Endothelial cell (in vitro differentiated cells): ENCODE measurements around the gene PKMYT1. TPM values are rescaled to one million over a fixed set of nuclear protein-coding genes. Genes with fewer than 3 reads are reported as not detected.

ENCODE experiments used
- DNase-seq: peaks from one replicate; pipeline ENCODE4 v3.0.0; 2021; ENCODE audit warnings: low spot score
- H3K27ac Mint-ChIP-seq: one replicate; pipeline ENCODE4 v1.8.0; 2021; ENCODE audit warnings: mixed read lengths, inconsistent platforms; ENCODE audit not compliant: unreplicated experiment
- H3K27me3 Mint-ChIP-seq: one replicate; pipeline ENCODE4 v1.8.0; 2021; ENCODE audit warnings: mild to moderate bottlenecking, moderate library complexity, mixed read lengths, inconsistent platforms; ENCODE audit not compliant: unreplicated experiment
- H3K36me3 Mint-ChIP-seq: one replicate; pipeline ENCODE4 v1.8.0; 2021; ENCODE audit warnings: mild to moderate bottlenecking, low read depth, mixed read lengths, inconsistent platforms; ENCODE audit not compliant: unreplicated experiment
- H3K4me1 Mint-ChIP-seq: one replicate; pipeline ENCODE4 v1.8.0; 2021; ENCODE audit warnings: mild to moderate bottlenecking, mixed read lengths, inconsistent platforms; ENCODE audit not compliant: unreplicated experiment
- H3K4me3 Mint-ChIP-seq: one replicate; pipeline ENCODE4 v1.8.0; 2021; ENCODE audit warnings: mild to moderate bottlenecking, mixed read lengths, inconsistent platforms; ENCODE audit not compliant: unreplicated experiment
- H3K9me3 Mint-ChIP-seq: one replicate; pipeline ENCODE4 v1.8.0; 2021; ENCODE audit warnings: mixed read lengths, inconsistent platforms; ENCODE audit not compliant: unreplicated experiment
- total RNA-seq: library from RNA; stranded (reverse); fragmentation: NEBNext Ultra II Directional; extraction: Animal tissue kit (Norgen Biotek cat#: 25700); gene quantifications from one replicate; pipeline ENCODE4 v1.2.1, GENCODE V29; 2021; ENCODE audit not compliant: unreplicated experiment
- TF ChIP-seq, protein P1 (sequence below): fragments of 200-600 bp; sonication (generic); IDR thresholded peaks from one replicate; pipeline ENCODE4 v1.5.0; 2021; ENCODE audit warnings: antibody characterized with exemption; ENCODE audit not compliant: unreplicated experiment

Gene PKMYT1
- total RNA-seq, 1 donor from 2014 or later, result 12.2 TPM

DNA sequence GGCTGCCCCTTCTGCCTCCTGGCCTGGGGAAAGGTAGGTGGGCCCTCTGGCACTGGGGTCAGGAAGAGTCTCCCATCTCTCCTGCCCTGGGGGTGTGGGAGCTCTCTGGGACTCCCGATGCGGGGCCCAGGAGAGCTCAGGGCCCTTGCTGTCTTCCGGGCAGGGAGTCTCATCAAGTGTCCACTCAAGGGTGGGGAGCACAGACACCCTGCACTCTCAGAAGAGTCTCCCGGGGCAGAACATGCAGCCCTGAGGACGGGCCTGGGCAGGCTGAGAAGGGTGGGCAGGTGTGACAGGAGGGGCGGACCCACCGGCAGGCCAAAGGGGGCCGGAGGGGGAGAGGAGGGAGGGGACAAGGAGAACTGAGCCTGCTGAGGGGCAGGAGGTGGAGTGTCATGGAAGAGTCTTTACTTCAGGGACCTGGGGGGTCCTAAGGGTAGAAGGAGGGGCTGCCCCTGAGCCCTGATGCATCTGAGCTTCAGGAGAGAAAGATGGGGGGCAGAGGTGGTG, 8.4 kb upstream of the PKMYT1 start:
- H3K4me1 Mint-ChIP-seq, result no peaks in the 10 kb centered on the region

DNA sequence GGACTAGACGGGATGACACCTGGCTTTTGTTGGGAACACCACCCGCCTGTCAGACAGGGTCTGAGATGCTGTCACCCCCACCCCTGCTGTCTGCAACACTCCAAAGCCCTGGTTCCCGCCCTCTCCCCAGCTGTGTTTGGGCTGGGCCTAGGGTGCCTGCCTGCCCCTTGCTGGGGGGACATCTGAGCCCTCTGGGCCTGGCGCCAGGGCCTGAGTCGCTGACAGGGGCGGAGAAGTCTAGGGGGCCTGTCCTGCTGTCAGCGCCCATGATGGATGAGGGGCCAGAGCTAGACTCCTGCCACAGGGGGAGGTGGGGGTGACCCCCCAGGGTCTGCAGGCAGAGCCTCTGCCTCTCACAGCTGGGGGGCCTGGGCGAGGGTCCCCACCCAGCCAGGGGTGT, 7.6 kb upstream of the PKMYT1 start:
- Mint-ChIP-seq H3K36me3 (no peaks in the 10 kb centered on the region), H3K27me3 (no peaks in the 10 kb centered on the region), H3K4me3 (no peak overlapping the region), H3K9me3 (no peaks in the 10 kb centered on the region), H3K27ac (no peak overlapping the region), H3K4me1 (no peaks in the 10 kb centered on the region)
- DNase-seq, result no peak
- TF ChIP-seq, protein P1, sequence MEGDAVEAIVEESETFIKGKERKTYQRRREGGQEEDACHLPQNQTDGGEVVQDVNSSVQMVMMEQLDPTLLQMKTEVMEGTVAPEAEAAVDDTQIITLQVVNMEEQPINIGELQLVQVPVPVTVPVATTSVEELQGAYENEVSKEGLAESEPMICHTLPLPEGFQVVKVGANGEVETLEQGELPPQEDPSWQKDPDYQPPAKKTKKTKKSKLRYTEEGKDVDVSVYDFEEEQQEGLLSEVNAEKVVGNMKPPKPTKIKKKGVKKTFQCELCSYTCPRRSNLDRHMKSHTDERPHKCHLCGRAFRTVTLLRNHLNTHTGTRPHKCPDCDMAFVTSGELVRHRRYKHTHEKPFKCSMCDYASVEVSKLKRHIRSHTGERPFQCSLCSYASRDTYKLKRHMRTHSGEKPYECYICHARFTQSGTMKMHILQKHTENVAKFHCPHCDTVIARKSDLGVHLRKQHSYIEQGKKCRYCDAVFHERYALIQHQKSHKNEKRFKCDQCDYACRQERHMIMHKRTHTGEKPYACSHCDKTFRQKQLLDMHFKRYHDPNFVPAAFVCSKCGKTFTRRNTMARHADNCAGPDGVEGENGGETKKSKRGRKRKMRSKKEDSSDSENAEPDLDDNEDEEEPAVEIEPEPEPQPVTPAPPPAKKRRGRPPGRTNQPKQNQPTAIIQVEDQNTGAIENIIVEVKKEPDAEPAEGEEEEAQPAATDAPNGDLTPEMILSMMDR, result no peak

More for the DNA sequence above, 8.4 kb upstream of the PKMYT1 start:
- TF ChIP-seq, protein P1, result no peak
- no peaks in the 10 kb centered on the region for H3K36me3 Mint-ChIP-seq
- H3K27ac Mint-ChIP-seq, result no peak overlapping the region
- peaks cover 2% of the 10 kb centered on the region for H3K27me3 Mint-ChIP-seq
- DNase-seq, result no peak
- H3K4me3 Mint-ChIP-seq, result no peak overlapping the region
- no peaks in the 10 kb centered on the region for H3K9me3 Mint-ChIP-seq

DNA sequence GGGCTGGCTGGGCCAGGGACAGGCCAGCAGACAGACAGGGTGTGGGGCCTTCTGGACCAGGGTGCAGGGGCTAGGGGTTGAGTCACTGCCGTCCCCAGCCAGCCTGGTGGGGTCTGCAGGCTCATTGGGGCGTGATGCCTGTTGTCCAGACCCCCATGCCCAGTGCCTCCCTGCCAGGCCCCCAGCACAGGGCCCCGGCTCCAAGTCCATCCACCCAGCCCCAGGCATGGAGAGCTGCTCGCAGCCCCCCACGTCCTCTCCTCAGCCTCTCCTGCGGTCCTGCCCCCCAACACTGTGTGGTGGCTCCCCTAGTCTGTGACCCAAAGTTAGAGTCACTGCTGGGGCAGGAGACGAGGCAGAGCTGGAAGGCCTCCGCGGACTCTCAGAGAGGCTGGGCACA, 7.0 kb upstream of the PKMYT1 start:
- no peak overlapping the region for H3K27ac Mint-ChIP-seq
- H3K4me3 Mint-ChIP-seq, result no peak overlapping the region
- H3K4me1 Mint-ChIP-seq, result no peaks in the 10 kb centered on the region
- H3K27me3 Mint-ChIP-seq, result peaks cover 2% of the 10 kb centered on the region
- no peaks in the 10 kb centered on the region for H3K36me3 Mint-ChIP-seq
- TF ChIP-seq, protein P1, result no peak
- no peak for DNase-seq
- no peaks in the 10 kb centered on the region for H3K9me3 Mint-ChIP-seq

DNA sequence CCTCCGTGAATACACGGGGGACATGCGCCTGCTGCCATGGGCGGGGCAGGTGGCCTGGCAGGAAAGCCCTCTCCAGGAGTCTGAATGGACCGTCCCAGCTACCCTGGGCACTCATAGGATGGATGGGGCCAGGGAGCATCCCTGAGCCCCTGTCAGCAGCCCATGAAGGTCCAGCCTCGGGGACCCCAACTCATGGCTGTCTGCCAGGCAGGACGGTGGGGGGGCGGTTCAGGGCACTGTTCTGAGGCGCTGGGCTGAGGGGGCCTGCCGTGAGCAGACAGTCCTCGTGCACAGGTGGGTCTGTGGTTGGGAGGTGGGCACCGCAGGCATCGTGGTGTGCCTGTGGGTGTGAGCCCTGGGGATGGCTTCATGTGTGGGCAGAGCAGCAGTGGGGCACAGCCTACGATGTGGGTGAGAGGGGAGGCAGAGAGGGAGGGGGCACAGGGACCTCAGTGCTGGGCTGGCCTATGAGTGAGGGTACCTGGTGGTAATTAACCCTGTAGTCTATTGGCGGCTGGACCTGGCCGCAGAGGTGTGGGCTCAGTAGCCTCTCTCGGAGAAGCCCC, 6.5 kb upstream of the PKMYT1 start:
- DNase-seq, result no peak
- TF ChIP-seq, protein P1, result no peak
- Mint-ChIP-seq H3K4me3 (no peak overlapping the region), H3K9me3 (no peaks in the 10 kb centered on the region), H3K27ac (no peak overlapping the region), H3K4me1 (peaks cover 4% of the 10 kb centered on the region), H3K27me3 (peaks cover 4% of the 10 kb centered on the region), H3K36me3 (no peaks in the 10 kb centered on the region)

DNA sequence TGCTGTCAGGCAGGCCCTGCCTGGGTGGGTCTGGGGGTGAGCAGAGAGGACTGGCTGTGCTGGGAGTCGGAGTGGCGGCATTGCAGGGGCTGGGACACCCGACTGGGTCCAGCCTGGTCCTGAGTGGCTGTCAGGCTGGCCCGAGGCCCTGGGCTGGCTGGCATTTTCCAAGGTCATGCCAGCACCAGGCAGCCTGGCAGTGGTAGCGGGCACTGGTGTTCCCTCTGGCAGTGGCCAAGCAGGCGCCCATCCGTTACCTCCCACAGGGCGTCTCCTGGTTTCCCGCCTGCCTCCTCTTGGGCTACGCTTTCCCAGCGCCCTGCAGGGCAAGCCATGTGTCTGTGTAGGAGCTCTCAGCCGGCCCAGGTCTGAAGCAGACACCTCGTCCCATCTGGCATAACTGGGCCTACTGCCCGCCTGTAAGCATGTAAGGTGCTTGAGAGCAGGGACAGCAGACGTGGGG, 5.7 kb upstream of the PKMYT1 start:
- Mint-ChIP-seq H3K4me3 (no peak overlapping the region), H3K27ac (no peak overlapping the region), H3K36me3 (no peaks in the 10 kb centered on the region), H3K9me3 (no peaks in the 10 kb centered on the region), H3K27me3 (peaks cover 7% of the 10 kb centered on the region), H3K4me1 (peaks cover 12% of the 10 kb centered on the region)
- TF ChIP-seq, protein P1, result no peak
- DNase-seq, result no peak
